ENCODE results near the gene ZNF335. TPM values are rescaled to one million over a fixed set of nuclear protein-coding genes. Genes with fewer than 3 reads are reported as not detected.
A peak's percentile ranks its signal among the peaks of the same experiment; 100 is the strongest.

ZNF335 gene
- total and polyA plus RNA-seq, 2 of the 13 experiments (the other 11 are each of a cell fraction or from before 2014, with no cell fraction given), result 9.7 to 13.7 TPM

- TF ChIP-seq TRAFD1 (CRISPR knock-in tag; IDR thresholded peaks at IDR 0.05; ENCODE audit: borderline replicate concordance) (0 out of 2 replicates have a peak, but pooled peaks have one; percentile 14), ZUFSP (CRISPR knock-in tag; IDR thresholded peaks at IDR 0.05; ENCODE audit: borderline replicate concordance) (no peak), ZBTB37 (CRISPR knock-in tag; IDR thresholded peaks at IDR 0.05) (peak; percentile 44; the same call in 1 of the 2 replicates), SKI (IDR thresholded peaks at IDR 0.05; ENCODE audit: partially characterized antibody) (peak; percentile 55), ZNF124 (CRISPR knock-in tag; IDR thresholded peaks at IDR 0.05) (peak; percentile 62; the same call in 1 of the 2 replicates), KAT7 (CRISPR knock-in tag; IDR thresholded peaks at IDR 0.05; ENCODE audit: borderline replicate concordance) (no peak), YEATS4 (CRISPR knock-in tag; IDR thresholded peaks at IDR 0.05; ENCODE audit: borderline replicate concordance) (0 out of 2 replicates have a peak, but pooled peaks have one; percentile 26), ZNF276 (CRISPR knock-in tag; IDR thresholded peaks at IDR 0.05; ENCODE audit: low read depth) (peak; percentile 69; the same call in 1 of the 2 replicates), MEF2D (CRISPR knock-in tag; IDR thresholded peaks at IDR 0.05) (no peak; the same call in 1 of the 2 replicates), SOX5 (CRISPR knock-in tag; IDR thresholded peaks at IDR 0.05; ENCODE audit: borderline replicate concordance) (peak; percentile 27; the same call in 1 of the 2 replicates), PRPF4 (IDR thresholded peaks at IDR 0.05; ENCODE audit: low read depth, low read length, poor library complexity, severe bottlenecking) (peak; percentile 11), ZNF224 (CRISPR knock-in tag; IDR thresholded peaks at IDR 0.05) (0 out of 2 replicates have a peak, but pooled peaks have one; percentile 40), SOX13 (IDR thresholded peaks at IDR 0.05) (0 out of 2 replicates have a peak, but pooled peaks have one; percentile 30), SOX13 (CRISPR knock-in tag; conservative IDR thresholded peaks at IDR 0.05 in 1 of 2, IDR thresholded peaks at IDR 0.05 in 1 of 2) (peak in 1 of 2 experiments; percentile 56; a peak in 2 of 4 replicates), SIN3A (IDR thresholded peaks at IDR 0.05; ENCODE audit: borderline replicate concordance, low read depth, low read length) (0 out of 2 replicates have a peak, but pooled peaks have one; percentile 12), ZGPAT (CRISPR knock-in tag; IDR thresholded peaks at IDR 0.05) (0 out of 2 replicates have a peak, but pooled peaks have one; percentile 53), HNF4G (IDR thresholded peaks at IDR 0.05; ENCODE audit: borderline replicate concordance, low read depth, low read length) (0 out of 2 replicates have a peak, but pooled peaks have one; percentile 22), HNF4G (CRISPR knock-in tag; IDR thresholded peaks at IDR 0.05; ENCODE audit: borderline replicate concordance, low read depth) (peak; percentile 21; the same call in 1 of the 2 replicates), NAIF1 (CRISPR knock-in tag; IDR thresholded peaks at IDR 0.05; ENCODE audit: borderline replicate concordance) (0 out of 2 replicates have a peak, but pooled peaks have one; percentile 19)
These were observed 62.0 kb downstream of the ZNF335 start (continued) for GRCh38 chr20:45909817-45910669.

Data from HepG2 (cell line).